ENCODE data around the gene ACOD1.

Gene ACOD1

GRCh38 chr13:77001540-77001939 lies 53.2 kb downstream of the ACOD1 start:
- no peak for TF ChIP-seq CTCF (IDR thresholded peaks at IDR 0.05; ENCODE audit: low read depth, low read length)
- no peak overlapping the region for H3K4me3 ChIP-seq (ENCODE audit: low read depth, low read length)

DNA sequence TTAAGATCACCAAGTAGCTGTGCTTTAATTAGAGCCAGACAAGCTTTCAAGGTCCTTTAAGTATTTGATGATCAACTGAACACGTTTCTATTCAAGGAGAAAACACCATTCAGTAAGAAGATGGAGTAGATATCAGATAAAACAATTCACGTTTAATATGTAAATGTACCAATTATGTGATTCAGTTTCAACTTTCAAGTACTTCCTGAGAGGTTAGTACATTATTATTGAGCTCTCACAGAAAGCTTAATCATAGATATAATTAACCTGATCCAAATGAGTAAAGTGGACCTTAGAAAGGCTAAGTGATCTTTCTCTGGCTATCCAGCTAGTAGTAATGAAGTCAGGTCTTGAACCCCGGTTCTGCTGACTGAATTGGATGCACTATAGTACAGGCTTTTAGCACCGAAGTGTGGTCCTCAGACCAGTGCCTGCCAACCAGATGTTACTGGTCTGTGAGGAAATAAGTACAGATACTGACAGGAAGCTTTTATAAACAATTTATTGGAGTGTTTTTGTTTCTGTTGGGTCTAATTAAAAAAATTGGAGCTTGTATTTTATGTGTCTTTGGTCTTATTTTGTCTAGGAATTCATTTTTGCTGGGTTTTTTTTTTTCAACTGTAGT lies 53.8 kb downstream of the ACOD1 start:
- H3K4me3 ChIP-seq (ENCODE audit: low read depth, low read length) = no peak overlapping the region
- no peak for TF ChIP-seq CTCF (IDR thresholded peaks at IDR 0.05; ENCODE audit: low read depth, low read length)

DNA sequence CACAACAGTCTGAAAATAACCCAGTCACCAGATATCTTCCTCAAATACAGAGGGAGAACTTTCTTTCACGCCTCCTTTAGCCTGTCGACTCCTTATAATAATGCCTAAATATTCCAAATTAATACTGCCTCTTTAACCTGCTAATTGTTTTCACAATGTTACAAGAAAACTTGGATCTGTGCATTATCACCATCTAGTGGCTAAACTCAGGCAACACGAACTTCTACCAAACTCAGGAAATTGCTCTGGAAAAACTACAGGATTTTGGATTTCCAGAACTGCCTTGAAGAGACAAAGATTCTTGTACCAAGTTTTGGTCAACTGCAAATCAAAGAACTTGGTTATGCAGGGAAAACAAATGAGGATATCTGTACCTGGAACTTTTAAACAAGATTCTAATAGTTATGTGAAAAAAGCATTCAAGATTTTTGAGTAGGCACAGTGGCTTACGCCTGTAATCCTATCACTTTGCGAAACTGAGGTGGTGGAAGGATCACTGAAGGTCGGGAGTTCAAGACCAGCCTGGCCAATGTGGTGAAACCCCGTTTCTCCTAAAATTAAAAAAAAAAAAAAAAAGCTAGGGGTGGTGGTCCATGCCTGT lies 54.4 kb downstream of the ACOD1 start:
- peak; percentile 59 for TF ChIP-seq CTCF (IDR thresholded peaks at IDR 0.05; ENCODE audit: low read depth, low read length)

More for the DNA sequence above, 54.4 kb downstream of the ACOD1 start:
- H3K4me3 ChIP-seq (ENCODE audit: low read depth, low read length) = no peak overlapping the region

Data from WI38 (cell line).